ENCODE results near the gene MRPL9.

GRCh38 chr1:151760597-151761385 is 2.5 kb downstream of the MRPL9 start:
- TF ChIP-seq CTCF (IDR thresholded peaks at IDR 0.05) (no peak), POLR2A (IDR thresholded peaks at IDR 0.05) (no peak)
